Measurements from ENCODE around the gene SHCBP1.

The SHCBP1 gene

DNA sequence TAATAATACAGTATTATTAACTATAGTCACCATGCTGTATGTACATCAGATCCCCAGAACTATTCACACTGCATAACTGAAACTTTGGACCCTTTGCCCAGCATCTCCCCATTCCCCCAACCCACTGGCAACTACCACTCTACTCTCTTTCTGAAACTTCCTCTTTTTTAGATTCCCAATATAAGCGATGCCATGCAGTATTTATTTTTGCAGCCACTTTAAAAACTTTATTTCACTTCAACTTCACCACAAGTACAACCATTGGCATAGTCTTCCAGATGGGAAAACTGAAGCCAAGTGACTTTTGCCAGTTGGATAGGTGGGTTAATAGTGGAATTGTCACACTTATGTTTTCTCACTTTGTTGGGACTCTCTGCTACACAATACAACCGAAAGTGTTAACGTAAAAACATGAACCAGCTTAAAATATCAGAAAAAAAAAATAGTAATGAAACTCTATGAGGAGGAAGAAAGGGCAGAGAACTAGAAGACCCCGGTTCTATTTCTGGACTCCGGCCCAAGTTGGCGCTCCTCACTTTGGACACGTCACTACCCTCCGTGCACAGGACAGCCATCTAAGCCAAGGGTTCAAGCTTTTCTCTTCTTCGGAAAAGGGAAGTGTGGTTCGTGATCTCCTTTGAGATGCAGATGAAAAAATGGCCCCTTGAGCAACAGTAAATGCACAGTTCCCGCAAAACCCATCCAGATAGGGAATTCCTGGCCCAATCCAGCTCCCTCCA lies 743 bp downstream of the SHCBP1 start:
- no peak for DNase-seq

DNA sequence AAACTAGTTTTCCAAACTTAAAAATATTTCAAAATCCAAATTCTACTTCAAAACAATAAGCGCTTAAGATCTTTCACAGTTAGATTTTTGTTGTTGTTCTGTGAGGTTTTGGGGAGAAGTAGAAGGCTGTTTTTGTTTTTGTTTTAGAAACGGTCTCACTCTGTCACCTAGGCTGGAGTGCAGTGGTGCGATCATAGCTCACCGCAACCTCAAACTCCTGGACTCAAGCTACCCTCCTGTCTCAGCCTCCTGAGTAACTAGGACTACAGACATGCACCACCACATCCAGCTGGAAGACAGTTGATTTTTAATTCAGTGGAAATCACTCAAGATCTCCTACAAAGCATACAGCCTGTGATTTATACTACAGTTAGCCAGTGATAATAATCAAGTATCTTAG lies 2.7 kb downstream of the SHCBP1 start:
- no peak for DNase-seq

DNA sequence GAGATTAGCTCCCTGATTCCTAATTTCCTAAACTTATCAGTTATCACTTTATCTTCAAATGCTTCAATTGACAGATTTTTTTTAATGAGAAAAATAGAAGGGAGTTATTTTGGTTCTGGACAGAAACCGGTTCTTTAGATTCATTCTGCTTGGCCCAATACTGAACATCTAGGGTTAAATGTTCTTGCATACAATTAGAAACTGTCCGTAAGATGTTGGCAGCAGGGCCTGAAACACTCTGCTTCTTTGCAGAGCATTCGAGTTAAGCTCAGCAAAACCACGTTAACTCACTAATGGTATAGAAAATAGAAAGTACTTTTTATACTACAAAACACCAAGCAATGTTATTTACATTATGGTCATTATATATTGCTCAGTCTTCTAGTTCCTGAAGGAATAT lies 7.2 kb downstream of the SHCBP1 start:
- DNase-seq: no peak

DNA sequence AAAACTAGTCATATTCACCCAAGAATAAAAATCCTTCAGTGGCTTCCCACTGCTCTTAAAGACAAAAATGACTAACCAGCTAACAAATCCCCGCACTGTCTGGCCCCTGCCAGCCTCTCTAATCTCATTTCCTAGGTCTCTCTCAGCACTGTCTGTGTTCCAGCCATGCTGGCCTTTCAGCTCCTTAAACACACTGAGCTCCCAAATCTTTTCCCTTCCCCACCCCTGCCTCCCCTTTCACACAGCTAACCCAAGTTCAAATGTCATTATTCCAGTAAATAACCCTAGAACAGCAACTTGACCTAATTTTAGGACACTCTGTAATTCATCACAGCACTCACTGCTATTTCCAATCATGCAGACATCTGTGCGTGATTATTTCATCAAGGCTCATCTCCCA lies 7.8 kb downstream of the SHCBP1 start:
- no peak for DNase-seq

DNA sequence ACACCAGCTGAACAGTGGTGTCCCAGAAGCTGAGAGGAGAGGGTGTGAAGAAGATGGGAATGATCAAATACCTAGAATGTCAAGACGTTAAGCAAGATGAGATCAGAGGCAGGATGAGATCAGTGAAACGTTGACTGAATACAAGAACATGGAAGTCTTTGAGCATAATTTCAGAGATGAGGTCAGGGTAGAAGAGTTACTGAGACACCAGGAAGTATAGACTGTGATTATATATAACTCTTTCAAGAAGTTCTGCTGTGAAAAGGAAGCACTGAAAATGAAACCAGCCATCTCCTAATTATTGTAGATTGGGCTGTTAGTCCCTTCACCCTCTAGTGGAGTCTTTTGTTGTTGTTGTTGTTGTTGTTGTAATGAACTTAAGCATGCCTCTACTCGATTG lies 9.1 kb downstream of the SHCBP1 start:
- DNase-seq: no peak

DNA sequence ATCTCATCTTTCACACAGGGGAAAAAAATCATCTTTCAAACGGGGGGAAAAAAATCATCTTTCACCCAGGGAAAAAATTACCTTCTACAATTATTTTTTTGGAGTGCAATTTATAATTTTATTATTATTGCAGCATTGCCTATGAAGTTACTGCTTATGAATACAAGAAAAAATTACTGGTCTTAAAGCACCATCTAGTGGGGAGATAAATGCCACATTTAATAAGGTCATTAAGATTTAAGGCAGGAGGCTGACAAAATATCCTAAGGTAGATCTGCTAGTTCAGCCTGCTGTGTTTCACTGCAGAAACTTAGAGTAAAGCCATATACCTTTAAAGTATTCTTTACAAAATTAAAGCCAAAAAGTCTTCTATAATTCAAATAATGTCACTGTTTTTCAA lies 13.7 kb downstream of the SHCBP1 start:
- peak in 1 of 51 donors; percentile 8 for DNase-seq

DNA sequence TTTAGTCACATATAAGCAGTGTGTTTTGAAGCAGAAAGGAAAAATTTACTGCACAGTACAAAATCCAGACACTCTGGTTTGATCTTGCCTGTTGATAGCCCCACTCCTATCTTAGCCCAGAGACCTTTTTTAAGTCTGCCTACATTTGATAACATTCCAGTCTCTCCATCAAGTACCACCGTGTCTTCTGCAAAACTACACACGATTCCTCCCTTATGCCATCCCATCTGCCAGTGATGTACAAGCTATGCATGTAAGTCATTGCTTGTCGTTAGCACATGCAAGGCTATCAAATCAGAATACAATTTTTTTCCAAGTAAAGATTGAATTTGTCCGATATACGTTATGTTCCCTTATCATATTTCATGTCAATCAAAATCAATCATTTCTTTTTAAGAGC lies 14.9 kb downstream of the SHCBP1 start:
- DNase-seq: no peak

DNA sequence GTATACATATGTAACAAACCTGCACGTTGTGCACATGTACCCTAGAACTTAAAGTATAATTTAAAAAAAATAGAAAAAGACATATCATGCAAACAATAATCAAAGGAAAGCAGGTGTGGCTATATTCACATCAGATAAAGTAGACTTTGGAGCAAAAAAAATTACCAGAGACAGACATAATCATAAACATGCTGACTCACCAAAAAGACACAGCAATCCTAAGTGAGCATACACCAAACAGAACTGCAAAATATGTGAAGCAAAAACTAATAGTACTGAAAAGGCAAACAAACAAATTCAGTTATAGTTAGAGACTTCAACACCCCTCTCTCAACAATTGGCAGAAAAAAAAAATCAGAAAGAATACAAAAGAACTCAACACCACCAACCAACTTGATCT lies 29.9 kb downstream of the SHCBP1 start:
- no peak for DNase-seq

DNA sequence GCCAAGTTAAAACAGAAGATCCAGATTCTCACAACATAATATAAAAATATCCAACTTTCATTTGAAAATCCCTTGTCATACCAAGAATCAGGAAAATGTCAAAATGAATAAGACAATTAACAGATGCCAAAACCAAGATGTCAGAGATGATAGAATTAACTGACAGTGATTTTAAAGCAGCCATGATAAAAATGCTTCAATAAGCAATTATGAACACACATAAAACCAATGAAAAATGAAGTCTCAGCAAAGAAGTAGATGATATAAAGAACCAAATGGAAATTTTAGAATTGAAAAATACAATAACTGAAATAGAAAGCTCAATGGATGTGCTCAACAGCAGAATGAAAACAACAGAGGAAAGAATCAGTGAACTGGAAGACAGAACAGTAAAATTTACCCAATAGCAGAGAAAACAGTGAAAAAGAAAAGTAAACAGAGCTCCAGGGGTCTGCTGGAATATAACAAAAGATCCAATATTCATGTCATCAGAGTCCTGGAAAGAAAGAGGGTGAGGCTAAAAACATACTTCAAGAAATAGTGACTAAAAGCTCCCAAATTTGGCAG lies 35.1 kb downstream of the SHCBP1 start:
- DNase-seq: no peak

DNA sequence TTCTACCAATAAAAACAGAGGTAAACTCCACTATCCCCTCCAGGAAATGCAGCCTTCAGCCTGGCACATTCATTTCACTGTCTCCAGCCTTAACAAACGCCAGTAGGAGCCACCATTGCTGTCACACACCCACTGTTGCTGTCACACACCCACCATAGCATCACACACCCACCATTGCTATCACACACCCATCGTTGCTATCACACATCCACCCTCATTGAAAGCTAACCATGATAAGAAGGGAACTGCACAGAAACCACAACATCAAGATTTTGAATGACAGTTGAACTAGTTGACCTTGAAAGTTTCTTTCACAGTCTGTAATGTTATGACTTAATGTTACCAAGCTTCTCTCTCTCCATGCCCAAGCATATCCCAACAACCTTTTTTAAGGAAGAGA lies 38.1 kb downstream of the SHCBP1 start:
- no peak for DNase-seq

DNA sequence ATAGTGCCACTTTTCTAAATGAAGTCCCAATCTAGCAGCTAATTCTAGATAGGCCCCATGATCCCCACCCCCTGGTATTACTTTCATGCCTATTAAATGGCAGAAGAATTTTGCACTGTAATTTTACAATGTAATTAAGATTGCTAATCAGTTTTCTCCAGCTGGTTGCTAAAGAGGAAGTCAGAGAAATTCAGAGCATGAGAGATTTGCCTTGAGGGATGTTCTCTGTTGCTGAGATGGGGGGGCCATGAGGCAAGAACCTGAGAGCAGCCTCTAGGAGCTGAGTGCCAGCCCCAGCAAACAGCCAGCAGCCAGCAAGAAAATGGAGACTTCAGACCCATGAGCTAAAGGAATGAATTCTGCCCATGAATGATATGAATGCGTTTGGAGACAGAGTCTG lies 38.9 kb downstream of the SHCBP1 start:
- no peak for DNase-seq

DNA sequence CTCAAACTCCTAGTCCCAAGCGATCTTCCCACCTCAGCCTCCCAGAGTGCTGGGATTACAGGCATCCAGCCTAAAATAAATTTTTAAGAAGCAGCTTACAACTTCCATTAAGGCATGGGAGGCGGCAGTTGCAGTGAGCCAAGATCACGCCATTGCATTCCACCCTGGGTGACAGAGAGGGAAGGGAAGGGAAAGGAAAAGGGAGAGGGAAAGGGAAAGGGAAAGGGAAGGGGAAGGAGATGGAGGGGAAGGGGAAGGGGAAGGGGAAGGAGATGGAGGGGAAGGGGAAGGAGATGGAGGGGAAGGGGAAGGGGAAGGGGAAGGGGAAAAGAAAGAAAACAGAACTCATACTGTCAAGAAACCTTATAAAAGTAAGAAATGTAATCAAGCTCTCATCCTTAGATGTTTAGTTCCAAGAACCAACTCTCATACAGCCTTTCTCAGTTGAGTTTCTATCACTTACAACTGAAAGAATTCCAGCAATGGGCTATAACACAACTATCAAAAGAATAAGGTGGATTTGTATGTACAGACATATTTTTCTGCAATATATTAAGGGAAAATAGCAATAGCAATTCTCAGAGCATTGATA lies 43.1 kb downstream of the SHCBP1 start:
- DNase-seq: no peak

DNA sequence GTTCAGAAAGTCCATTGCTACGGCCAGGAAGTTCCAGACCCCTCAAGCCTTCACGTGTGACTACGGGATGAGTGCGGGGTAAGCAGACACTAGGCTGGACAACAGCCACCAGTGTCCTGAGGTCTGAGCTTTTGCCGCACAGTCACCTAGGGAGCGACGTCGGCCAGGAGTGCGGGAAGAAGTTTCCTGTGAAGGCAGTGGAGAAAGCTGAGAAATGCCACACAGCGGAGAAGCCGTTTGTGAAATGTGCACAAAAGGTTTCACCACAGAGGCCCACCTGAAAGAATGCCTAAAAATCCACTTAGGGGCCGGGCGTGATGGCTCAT lies 47.4 kb downstream of the SHCBP1 start:
- no peak for DNase-seq

DNA sequence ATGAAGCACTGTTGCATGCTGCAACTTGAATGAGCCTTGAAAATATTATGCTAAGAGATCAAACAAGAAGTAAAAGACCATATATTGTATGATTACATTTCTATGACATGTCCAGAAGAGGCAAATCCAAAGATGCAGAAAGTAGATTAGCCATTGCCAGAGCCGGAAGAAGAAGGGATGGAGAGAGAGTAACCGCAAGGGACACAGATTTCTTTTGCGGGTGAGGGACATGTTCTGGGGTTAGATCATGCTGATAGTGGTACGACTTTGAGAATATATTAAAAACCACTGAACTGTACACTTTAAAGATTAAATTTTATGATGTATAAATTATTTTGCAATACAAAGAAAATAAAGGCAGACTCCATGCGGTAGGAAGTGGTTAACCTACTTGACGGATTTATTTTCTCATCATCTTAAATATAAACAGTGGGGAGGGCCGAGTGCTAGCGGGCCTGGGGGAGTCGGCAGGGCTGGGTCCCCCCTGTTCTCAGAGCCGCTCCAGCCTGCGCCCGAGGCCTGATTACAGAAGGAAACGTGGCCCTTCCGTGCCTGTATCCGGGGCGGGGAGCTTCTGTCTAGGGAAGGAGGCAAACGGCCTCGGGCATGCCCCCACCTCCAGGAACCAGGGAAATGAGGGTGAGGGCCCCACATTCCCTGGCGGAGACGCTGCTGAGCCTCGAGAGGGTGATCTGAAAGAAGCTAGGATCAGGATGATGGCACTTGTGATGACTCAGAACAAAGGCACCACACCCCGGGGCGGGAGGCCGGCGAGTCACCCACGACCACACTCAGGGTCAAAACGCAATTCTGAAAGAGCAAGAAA lies 48.0 kb downstream of the SHCBP1 start:
- DNase-seq: no peak

DNA sequence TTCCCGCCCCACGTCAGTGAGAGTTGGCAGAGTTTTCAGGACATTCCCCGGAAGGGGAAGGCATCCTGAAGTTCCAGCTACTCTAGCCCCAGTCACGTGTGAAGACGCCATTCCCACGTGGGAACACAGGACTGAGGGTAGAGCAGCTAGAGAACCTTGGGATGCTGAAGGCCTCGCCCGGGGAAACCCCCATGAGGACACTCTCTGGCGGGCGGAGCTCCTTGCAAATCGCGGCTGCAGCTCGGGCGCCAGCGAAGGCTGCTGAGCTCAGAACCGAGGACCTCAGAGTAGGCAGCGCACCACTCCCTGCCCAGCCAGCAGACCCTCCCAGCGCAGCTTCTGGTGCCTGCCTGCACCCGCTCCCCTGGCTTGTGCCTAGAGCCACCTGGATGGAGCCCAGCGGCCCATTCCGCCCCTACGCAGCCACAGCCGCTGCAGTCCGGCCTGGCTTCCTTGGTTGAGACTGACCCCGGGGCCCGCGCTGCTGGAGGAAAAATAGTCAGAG lies 51.9 kb downstream of the SHCBP1 start:
- no peak for DNase-seq

DNA sequence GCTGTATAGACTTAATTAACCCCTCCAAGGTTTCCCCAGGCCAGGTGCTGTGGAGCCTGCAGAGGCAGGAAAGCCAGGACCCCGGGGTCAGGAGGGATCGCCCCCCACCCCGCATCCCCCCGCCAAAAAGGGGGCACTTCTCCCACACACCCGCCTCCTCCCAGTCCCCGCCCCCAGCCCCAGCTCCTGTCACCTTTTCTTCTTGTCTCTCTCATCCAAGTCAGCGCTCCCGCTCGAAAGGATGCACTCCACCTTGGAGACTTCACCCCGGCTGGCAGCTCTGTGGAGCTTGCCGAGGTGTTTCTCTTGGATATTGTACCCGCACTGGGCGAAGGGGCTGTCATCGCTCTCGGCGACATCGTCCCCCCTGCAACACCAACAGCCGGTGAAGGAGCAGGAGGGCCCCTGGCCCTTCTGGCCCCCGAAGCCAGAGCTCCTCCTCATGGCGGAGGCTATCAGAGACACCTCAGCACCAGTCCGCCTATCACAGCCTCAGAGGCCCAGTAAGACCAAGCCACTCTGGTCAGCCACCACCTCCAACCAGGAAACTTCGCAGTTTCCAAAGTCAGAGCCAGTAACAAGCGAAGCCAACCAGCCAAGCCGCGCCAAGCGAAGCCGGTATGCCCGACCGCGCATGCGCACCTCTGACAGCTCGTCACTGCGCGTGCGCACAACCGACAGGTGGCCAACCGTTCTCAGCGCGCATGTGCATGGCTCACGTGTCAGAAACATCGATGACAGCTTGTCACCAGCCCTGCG lies 52.5 kb downstream of the SHCBP1 start:
- DNase-seq: no peak

DNA sequence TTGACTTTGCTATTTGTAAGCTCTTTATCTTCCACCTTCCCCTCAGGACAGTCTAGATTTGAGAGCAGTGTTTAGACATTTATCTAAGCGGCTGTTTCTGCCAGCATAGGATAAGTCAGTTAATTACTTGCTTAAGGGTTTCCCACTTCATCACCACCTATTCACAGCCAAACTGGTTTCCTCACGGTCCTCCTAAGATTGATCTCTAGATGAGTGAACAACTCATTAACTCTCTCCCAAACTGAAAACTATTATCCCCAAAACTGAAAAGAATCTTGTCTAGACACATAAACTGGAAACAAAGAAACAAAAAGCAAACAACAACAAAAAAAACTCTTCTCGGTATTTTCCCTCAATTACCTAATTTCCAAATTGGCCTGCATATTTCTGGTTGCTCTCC lies 58.2 kb downstream of the SHCBP1 start:
- no peak for DNase-seq

DNA sequence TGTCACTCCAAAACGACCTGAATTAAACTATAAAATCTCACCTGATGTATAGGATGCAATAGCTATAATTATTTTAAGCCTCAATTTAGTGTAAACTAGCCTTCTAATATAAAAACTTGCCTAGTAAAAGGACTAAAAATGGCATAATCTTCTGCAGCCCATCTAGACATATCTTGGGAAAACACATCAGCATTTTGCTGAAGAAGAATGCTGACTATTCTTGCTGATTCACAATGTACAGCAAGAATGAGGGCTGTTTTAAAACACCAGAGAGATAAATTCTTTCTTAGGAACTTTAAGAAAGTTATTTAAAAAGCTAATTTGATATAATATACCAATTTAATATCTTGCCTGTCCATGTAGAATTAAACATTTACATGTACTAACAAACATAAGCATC lies 63.2 kb downstream of the SHCBP1 start:
- DNase-seq: no peak

DNA sequence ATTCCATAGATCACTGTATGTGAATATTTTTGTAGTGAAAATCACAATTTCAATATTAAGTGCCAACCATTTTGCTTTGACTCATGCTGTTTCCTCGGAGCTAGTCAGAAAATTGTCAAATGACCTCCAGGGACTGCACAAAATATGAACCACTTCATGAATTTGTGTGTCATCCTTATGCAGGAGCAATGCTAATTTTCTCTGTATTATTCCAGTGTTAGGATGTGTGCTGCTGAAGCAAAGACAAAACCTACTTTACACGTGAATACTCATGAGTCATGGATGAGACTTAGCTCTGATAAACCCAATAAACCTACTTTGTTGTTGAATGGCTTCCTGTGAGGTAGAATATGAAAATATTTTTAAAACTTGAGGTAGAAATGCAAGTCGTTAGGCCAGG lies 65.2 kb downstream of the SHCBP1 start:
- DNase-seq: no peak

DNA sequence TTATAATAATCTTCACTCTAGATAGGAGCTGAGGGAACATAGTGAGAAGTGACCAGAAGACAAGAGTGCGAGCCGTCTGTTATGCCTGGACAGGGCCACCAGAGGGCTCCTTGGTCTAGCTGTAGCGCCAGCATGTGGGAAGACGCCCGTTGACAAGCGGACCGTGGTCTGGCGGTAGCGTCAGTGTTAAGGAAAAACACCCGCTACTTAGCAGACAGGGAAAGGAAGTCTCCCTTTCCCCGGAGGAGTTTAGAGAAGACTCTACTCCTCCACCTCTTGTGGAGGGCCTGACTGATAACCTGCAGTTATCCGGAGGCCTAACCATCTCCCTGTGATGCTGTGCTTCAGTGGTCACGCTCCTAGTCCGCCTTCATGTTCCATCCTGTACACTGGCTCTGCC lies 66.7 kb downstream of the SHCBP1 start:
- peak in 37 of 51 donors; percentile 0 to 74 (median 26) for DNase-seq

DNA sequence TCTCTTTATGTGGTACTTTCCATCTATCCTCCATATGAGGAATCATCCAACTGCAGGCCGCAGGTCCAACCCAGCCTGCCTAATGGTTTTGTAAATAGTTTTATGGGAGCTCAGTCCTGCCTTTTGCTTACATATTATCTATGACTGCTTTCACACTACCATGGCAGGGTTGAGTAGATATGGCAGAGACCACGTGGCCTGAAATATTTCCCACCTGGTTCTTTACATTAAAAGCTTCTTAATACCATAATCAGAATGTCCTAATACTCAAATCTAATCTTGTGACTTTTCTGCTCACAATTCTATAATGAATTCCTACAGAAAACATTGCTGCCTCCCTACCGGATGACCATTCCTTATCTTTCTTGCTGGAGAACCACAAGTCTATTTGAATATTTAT lies 71.7 kb downstream of the SHCBP1 start:
- DNase-seq: no peak
